Vagina (tissue), 2 donors: ENCODE data around the gene PADI3. TPM values are rescaled to one million over a fixed set of nuclear protein-coding genes. Genes with fewer than 3 reads are reported as not detected.

ENCODE experiments used
- DNase-seq, 2 donors: peaks; one replicate each; pipeline ENCODE4 v3.0.0-alpha.2; 2017; ENCODE audit errors: extremely low spot score in 2 of 2
- H3K27ac ChIP-seq: fragments of 200-600 bp; sonication (generic); one replicate; pipeline ENCODE4 v1.5.1; 2019
- H3K27me3 ChIP-seq: fragments of 200-600 bp; sonication (generic); one replicate; pipeline ENCODE4 v1.5.1; 2019
- H3K36me3 ChIP-seq, 2 donors: fragments of 200-600 bp; sonication (generic); one replicate each; pipeline ENCODE4 v1.5.1; 2017 to 2019
- H3K4me1 ChIP-seq: fragments of 200-600 bp; sonication (generic); one replicate; pipeline ENCODE4 v1.5.1; 2019
- H3K4me3 ChIP-seq, 2 donors: fragments of 200-600 bp; sonication (generic); 1 replicate in 1 of 2; 2 replicates in 1 of 2; pipeline ENCODE4 v1.5.1; 2016 to 2019
- H3K9me3 ChIP-seq: fragments of 200-600 bp; sonication (generic); one replicate; pipeline ENCODE4 v1.5.1; 2019
- POLR2A ChIP-seq, 2 donors: fragments of 450-650 bp; IDR thresholded peaks; one replicate each; pipeline ENCODE4 v1.6.1; 2017; ENCODE audit warnings: antibody characterized with exemption in 2 of 2, mild to moderate bottlenecking in 2 of 2, moderate library complexity in 2 of 2
- POLR2AphosphoS5 ChIP-seq, 2 donors: sonication (generic); formaldehyde crosslinking; IDR thresholded peaks; one replicate each; pipeline ENCODE4 v1.9.0; 2017; ENCODE audit warnings: antibody characterized with exemption in 2 of 2, mild to moderate bottlenecking in 2 of 2, low read depth in 1 of 2; ENCODE audit not compliant: insufficient read depth in 1 of 2
- intact Hi-C: fragments of 100-400 bp; cut with DNase I; formaldehyde crosslinking; loops from one replicate; pipeline ENCODE4 v1.15.1; 2023
- total RNA-seq: library from RNA; depleted of rRNA; stranded (reverse); fragments of >200 nt; gene quantifications from one replicate; pipeline ENCODE4 v1.2.3, GENCODE V29; 2016
- TF ChIP-seq, protein P1 (sequence below), 3 experiments: fragments of 450-650 bp in 2 of 3; fragments of 200-600 bp in 1 of 3; sonication (generic) in 1 of 3; IDR thresholded peaks; one replicate each; pipeline ENCODE4 v1.5.1; 2017 to 2019; ENCODE audit warnings: antibody characterized with exemption in 3 of 3, mild to moderate bottlenecking in 2 of 3, moderate library complexity in 2 of 3

Gene PADI3
- total RNA-seq, 1 donor from 2014 or later, result 7.1 TPM

DNA sequence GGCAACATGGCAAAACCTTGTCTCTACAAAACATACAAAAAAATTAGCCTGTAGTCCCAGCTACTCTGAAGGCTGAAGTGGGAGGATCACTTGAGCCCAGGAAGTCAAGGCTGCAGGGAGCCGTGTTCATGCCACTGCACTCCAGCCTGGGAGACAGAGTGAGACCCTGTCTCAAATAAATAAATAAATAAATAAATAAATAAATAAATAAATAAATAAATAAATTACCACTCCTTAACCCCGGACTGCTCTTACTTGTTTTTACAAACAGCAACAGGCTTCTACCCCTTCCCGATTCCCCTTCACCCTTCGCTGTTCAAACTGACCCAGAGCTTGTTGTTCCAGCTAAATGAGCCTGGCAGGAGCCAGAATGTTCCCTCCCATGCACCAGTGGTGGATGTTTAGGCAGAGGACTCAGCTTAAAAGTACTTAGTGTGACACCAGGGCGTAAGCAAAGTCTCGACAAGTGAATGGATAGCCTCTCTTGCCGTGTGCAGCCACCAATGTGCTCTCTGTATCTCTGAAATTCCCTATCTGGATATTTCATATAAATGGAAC is 21.5 kb upstream of the PADI3 start:
- peaks cover 2% of the 10 kb centered on the region for H3K4me1 ChIP-seq
- H3K27me3 ChIP-seq, result no peaks in the 10 kb centered on the region
- H3K9me3 ChIP-seq, result no peaks in the 10 kb centered on the region
- no peak overlapping the region for H3K4me3 ChIP-seq
- H3K36me3 ChIP-seq, result no peaks in the 10 kb centered on the region
- TF ChIP-seq, protein P1, sequence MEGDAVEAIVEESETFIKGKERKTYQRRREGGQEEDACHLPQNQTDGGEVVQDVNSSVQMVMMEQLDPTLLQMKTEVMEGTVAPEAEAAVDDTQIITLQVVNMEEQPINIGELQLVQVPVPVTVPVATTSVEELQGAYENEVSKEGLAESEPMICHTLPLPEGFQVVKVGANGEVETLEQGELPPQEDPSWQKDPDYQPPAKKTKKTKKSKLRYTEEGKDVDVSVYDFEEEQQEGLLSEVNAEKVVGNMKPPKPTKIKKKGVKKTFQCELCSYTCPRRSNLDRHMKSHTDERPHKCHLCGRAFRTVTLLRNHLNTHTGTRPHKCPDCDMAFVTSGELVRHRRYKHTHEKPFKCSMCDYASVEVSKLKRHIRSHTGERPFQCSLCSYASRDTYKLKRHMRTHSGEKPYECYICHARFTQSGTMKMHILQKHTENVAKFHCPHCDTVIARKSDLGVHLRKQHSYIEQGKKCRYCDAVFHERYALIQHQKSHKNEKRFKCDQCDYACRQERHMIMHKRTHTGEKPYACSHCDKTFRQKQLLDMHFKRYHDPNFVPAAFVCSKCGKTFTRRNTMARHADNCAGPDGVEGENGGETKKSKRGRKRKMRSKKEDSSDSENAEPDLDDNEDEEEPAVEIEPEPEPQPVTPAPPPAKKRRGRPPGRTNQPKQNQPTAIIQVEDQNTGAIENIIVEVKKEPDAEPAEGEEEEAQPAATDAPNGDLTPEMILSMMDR (IDR thresholded peaks at IDR 0.05), result no peak
- TF ChIP-seq POLR2A (IDR thresholded peaks at IDR 0.05) (no peak), POLR2AphosphoS5 (IDR thresholded peaks at IDR 0.05; ENCODE audit: insufficient read depth in 1 of 2, low read depth in 1 of 2) (no peak)
- no peak for DNase-seq
- no peak overlapping the region for H3K27ac ChIP-seq
- intact Hi-C loops, result no loop called here

DNA sequence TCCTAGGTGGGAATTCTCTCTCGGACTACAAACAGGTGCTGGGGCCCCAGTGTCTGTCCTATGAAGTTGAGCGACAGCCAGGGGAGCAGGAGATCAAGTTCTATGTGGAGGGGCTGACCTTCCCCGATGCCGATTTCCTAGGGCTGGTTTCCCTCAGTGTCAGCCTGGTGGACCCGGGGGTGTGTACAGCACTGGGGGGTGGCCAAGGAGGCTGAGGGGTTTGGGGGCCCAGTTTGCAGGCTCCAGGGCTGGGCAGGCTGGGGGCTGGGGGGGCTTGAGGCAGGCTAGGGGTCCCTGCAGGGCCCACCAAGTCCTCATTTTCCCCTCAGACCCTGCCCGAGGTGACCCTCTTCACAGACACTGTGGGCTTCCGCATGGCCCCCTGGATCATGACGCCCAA is 20.3 kb upstream of the PADI3 start:
- H3K27me3 ChIP-seq, result no peaks in the 10 kb centered on the region
- TF ChIP-seq, protein P1 (IDR thresholded peaks at IDR 0.05), result no peak
- no peak for DNase-seq
- no peaks in the 10 kb centered on the region for H3K9me3 ChIP-seq
- no peak overlapping the region for H3K4me3 ChIP-seq
- H3K4me1 ChIP-seq, result peaks cover 10% of the 10 kb centered on the region
- intact Hi-C loops, result no loop called here
- no peak overlapping the region for H3K27ac ChIP-seq
- no peaks in the 10 kb centered on the region for H3K36me3 ChIP-seq

DNA sequence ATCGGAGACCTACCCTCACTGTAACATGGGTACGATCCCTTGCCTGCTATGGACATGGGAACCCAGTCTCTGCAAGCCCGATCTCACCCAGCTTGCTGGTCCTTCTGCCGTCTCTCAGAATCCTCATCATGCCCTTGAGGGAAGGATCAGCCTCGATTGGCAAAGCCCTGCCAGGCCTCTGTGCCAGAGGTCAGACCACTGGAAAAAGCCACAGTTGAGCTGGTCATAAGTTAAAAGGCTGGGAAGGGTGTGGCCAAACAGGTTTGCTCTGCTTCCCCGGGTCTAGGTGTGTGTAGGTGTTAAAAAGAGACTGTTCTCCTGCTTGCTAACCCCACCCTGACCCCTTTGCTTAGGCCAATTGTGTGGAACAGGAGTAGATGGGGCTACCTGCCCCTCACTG is 19.5 kb upstream of the PADI3 start:
- no peaks in the 10 kb centered on the region for H3K36me3 ChIP-seq
- no peaks in the 10 kb centered on the region for H3K9me3 ChIP-seq
- peaks cover 14% of the 10 kb centered on the region for H3K4me1 ChIP-seq
- no peak overlapping the region for H3K4me3 ChIP-seq
- no peak overlapping the region for H3K27ac ChIP-seq
- DNase-seq, result no peak
- no peaks in the 10 kb centered on the region for H3K27me3 ChIP-seq
- intact Hi-C loops, result no loop called here
- TF ChIP-seq, protein P1 (IDR thresholded peaks at IDR 0.05), result no peak
- TF ChIP-seq POLR2A (IDR thresholded peaks at IDR 0.05), result no peak
- no peak for TF ChIP-seq POLR2AphosphoS5 (IDR thresholded peaks at IDR 0.05; ENCODE audit: insufficient read depth in 1 of 2, low read depth in 1 of 2)

DNA sequence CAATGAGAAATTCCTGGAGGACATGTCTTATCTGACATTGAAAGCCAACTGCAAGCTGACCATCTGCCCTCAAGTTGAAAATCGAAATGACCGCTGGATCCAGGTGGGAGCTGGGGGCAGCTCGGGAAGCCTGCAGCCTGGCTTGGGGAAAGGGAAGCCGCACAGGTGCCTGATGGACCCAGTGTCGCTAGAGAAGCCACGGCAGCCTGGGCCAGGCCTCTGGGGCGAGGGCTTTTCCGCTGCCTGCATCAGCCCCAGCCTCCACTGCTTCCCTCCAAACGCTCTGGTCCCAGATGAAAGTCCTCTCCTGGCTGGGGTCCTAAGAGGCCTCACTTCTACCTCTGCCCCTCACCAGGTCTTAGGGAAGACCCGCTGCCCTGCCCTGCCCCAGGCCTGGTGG is 18.8 kb upstream of the PADI3 start:
- Histone ChIP-seq H3K4me3 (no peak overlapping the region), H3K27me3 (no peaks in the 10 kb centered on the region), H3K4me1 (peaks cover 14% of the 10 kb centered on the region), H3K9me3 (no peaks in the 10 kb centered on the region), H3K27ac (no peak overlapping the region), H3K36me3 (no peaks in the 10 kb centered on the region)
- DNase-seq, result no peak
- TF ChIP-seq POLR2A (IDR thresholded peaks at IDR 0.05), result no peak
- TF ChIP-seq, protein P1 (IDR thresholded peaks at IDR 0.05), result no peak
- TF ChIP-seq POLR2AphosphoS5 (IDR thresholded peaks at IDR 0.05; ENCODE audit: insufficient read depth in 1 of 2, low read depth in 1 of 2), result no peak
- intact Hi-C loops, result no loop called here

DNA sequence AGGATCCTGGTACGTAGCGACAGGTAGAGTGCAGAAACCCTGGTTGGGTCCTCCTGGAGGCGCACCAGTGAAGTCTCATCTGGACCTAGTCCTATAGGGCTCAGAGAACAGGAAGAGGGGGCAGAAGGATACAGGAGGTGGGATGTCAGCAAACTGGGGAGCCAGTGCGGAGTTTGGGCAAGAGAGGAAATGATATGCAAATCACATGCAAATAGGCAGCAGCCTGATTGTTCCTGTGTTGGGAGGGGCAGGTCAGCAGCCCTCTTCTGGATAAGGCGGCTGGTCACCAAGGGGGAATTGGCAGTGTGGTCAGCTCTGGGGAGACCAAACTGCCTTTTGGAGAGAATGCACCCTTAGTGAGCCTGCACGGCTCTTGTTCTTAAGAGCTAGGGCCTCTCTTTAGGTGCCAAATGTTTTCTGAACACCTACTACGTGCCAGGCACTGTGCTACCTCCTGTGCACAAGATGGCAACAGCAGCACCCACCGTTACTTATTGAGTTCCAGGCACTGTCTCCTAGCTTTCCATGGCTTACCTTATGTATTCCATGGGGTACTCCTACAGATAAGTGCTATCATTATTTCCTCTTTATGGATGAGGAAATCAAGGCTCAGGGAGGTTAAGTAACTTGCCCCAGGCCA is 18.1 kb upstream of the PADI3 start:
- Histone ChIP-seq H3K36me3 (no peaks in the 10 kb centered on the region), H3K27me3 (no peaks in the 10 kb centered on the region), H3K4me1 (peaks cover 14% of the 10 kb centered on the region), H3K9me3 (no peaks in the 10 kb centered on the region), H3K27ac (no peak overlapping the region), H3K4me3 (no peak overlapping the region)
- no peak for TF ChIP-seq POLR2AphosphoS5 (IDR thresholded peaks at IDR 0.05; ENCODE audit: insufficient read depth in 1 of 2, low read depth in 1 of 2)
- no peak for TF ChIP-seq POLR2A (IDR thresholded peaks at IDR 0.05)
- TF ChIP-seq, protein P1 (IDR thresholded peaks at IDR 0.05), result no peak
- intact Hi-C loops, result no loop called here
- DNase-seq, result no peak
